Stimulated activated CD8-positive, alpha-beta memory T cell treated with anti-CD3 and anti-CD28 coated beads, Interleukin-4, amount 100 ng/mL, for 1 hour (primary cell): ENCODE results near the gene SLC25A26.
"Not testable (repeated sequence)": the region's sequence is repeated elsewhere in the genome, so short reads cannot be mapped to it uniquely, and the experiment has no call there.

Experiments
- DNase-seq, 2 donors: peaks; one replicate each; pipeline ENCODE4 v3.0.0-alpha.2; 2020; ENCODE audit warnings: low read depth in 2 of 2, low spot score in 1 of 2

The SLC25A26 gene

GRCh38 chr3:66226093-66226492 is 5.3 kb downstream of the SLC25A26 start:
- not testable (repeated sequence) for DNase-seq

- DNase-seq: no peak
Observed at GRCh38 chr3:66227051-66227450, 6.2 kb downstream of the SLC25A26 start.

GRCh38 chr3:66227915-66228314 is 7.1 kb downstream of the SLC25A26 start:
- no peak for DNase-seq

GRCh38 chr3:66228707-66229106 is 7.9 kb downstream of the SLC25A26 start:
- no peak for DNase-seq

GRCh38 chr3:66229931-66230330 is 9.1 kb downstream of the SLC25A26 start:
- DNase-seq: no peak

- no peak for DNase-seq
Observed at GRCh38 chr3:66233033-66233432, 12.2 kb downstream of the SLC25A26 start.

- no peak for DNase-seq
Observed at GRCh38 chr3:66236281-66236680, 15.5 kb downstream of the SLC25A26 start.

GRCh38 chr3:66237552-66237951 is 16.8 kb downstream of the SLC25A26 start:
- no peak for DNase-seq

- DNase-seq: no peak
Observed at GRCh38 chr3:66239513-66240123, 18.8 kb downstream of the SLC25A26 start.

GRCh38 chr3:66241466-66241865 is 20.7 kb downstream of the SLC25A26 start:
- no peak for DNase-seq

GRCh38 chr3:66242788-66243464 is 22.1 kb downstream of the SLC25A26 start:
- no peak for DNase-seq

- no peak for DNase-seq
Observed at GRCh38 chr3:66248641-66249040, 27.8 kb downstream of the SLC25A26 start.

- DNase-seq: no peak
Observed at GRCh38 chr3:66253790-66254620, 33.2 kb downstream of the SLC25A26 start.

- no peak for DNase-seq
Observed at GRCh38 chr3:66255865-66256264, 35.1 kb downstream of the SLC25A26 start.

- no peak for DNase-seq
Observed at GRCh38 chr3:66256806-66257205, 36.0 kb downstream of the SLC25A26 start.

- no peak for DNase-seq
Observed at GRCh38 chr3:66259566-66260255, 38.9 kb downstream of the SLC25A26 start.

GRCh38 chr3:66260431-66260830 is 39.6 kb downstream of the SLC25A26 start:
- no peak for DNase-seq

GRCh38 chr3:66261355-66261754 is 40.6 kb downstream of the SLC25A26 start:
- no peak for DNase-seq

GRCh38 chr3:66265649-66266048 is 44.8 kb downstream of the SLC25A26 start:
- no peak for DNase-seq

GRCh38 chr3:66266551-66266950 is 45.8 kb downstream of the SLC25A26 start:
- no peak for DNase-seq

- no peak for DNase-seq
Observed at GRCh38 chr3:66267031-66267430, 46.2 kb downstream of the SLC25A26 start.

GRCh38 chr3:66267906-66268305 is 47.1 kb downstream of the SLC25A26 start:
- no peak for DNase-seq
